Endometrium (tissue), 2 donors: ENCODE results near the gene MORC3.
A peak's percentile ranks its signal among the peaks of the same experiment; 100 is the strongest.
"Not testable (repeated sequence)": the region's sequence is repeated elsewhere in the genome, so short reads cannot be mapped to it uniquely, and the experiment has no call there.

ENCODE experiments used
- FAIRE-seq: peaks from 2 replicates; lab custom pipeline; 2012; peaks lifted over from hg19 to GRCh38; lab: Jason Lieb, UNC
- donor health status: control.
- donor health status: control.

The MORC3 gene, protein sequence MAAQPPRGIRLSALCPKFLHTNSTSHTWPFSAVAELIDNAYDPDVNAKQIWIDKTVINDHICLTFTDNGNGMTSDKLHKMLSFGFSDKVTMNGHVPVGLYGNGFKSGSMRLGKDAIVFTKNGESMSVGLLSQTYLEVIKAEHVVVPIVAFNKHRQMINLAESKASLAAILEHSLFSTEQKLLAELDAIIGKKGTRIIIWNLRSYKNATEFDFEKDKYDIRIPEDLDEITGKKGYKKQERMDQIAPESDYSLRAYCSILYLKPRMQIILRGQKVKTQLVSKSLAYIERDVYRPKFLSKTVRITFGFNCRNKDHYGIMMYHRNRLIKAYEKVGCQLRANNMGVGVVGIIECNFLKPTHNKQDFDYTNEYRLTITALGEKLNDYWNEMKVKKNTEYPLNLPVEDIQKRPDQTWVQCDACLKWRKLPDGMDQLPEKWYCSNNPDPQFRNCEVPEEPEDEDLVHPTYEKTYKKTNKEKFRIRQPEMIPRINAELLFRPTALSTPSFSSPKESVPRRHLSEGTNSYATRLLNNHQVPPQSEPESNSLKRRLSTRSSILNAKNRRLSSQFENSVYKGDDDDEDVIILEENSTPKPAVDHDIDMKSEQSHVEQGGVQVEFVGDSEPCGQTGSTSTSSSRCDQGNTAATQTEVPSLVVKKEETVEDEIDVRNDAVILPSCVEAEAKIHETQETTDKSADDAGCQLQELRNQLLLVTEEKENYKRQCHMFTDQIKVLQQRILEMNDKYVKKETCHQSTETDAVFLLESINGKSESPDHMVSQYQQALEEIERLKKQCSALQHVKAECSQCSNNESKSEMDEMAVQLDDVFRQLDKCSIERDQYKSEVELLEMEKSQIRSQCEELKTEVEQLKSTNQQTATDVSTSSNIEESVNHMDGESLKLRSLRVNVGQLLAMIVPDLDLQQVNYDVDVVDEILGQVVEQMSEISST

DNA sequence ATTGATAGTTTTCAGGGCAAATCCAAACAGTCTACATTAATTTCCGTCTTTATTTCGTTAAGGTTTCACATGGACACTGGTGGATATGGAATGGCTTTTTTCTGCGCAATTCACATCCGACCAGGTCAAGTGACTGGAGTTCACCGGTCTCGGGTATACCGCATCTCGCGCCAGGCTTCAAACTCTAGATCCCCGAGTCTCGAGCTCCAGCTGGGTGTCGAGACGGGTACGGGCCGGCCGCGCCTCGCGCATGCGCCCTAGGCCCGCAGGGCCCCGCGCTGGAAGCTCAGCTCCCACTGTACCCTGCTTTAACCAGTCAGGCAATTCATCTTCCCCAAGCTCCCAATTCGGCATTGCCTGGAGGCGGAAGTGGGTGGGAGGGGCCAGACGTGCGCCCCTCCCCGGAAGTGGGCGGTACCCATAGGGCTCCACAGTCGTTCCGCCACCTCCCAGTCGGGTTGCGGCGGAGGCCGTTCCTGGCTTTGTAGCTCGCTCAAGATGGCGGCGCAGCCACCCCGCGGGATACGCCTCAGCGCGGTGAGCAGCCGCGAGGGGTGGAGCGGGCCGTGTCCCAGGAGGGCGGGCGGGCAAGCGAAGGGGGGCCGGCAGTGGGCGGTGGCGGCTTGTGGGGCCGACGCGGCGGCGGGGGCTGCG is at the start of gene MORC3:
Gene MORC3, plus strand, starts transcription at position 431 of the 654 bp plus-strand sequence. Its CDS starts 68 bp downstream, at position 499.
- peak; percentile 95 for FAIRE-seq

DNA sequence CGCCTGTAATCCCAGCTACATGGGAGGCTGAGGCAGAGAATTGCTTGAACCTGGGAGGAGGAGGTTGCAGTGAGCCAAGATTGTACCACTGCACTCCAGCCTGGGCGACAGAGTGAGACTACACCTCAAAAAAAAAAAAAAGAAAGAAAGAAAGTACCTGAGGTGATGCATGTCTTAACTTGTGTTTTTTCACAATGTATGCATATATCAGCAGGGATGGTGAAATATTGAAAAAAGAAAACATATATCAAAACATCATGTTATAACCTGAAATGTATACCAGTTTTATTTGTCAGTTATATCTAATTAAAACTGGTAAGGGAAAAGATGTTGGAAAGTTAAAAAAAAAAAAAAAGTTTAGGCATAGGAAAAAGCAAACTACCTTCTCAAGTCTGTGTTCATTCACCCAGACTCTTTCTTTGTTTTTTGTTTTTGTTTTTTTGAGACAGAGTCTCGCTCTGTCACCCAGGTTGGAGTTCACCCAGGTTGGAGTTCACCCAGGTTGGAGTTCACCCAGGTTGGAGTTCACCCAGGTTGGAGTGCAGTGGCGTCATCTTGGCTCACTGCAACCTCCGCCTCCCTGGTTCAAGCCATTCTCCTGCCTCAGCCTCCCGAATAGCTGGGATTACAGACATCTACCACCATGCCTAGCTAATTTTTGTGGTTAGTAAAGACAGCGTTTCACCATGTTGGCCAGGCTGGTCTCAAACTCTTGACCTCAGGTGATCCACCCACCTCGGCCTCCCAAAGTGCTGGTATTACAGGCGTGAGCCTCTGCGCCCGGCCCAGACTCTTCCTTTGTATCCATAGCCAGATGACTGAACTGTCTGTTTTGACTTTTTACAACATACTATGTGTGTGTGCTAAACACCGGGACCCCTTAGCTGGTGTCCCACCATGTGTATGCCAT is 49.0 kb upstream of the MORC3 start:
- FAIRE-seq: not testable (repeated sequence)

DNA sequence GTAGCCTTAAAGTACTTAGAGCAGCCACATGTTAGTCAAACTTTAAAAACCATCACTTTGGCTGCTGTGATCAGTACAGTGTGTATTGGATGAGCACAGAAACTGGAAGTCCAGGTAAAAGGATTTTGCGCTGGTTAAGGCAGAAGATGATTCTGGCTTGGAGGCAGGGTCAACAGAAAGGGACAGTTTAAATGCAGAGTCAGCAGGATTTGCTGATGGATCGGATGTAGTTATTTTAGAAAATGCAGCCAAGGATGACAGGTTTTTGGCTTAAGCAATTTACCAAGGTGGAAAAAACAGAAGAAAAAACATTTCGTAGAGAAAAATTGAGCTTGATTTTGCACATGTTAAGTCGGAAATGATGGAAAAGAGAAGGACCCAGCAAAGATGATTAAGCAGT is 45.9 kb upstream of the MORC3 start:
- FAIRE-seq: no peak

DNA sequence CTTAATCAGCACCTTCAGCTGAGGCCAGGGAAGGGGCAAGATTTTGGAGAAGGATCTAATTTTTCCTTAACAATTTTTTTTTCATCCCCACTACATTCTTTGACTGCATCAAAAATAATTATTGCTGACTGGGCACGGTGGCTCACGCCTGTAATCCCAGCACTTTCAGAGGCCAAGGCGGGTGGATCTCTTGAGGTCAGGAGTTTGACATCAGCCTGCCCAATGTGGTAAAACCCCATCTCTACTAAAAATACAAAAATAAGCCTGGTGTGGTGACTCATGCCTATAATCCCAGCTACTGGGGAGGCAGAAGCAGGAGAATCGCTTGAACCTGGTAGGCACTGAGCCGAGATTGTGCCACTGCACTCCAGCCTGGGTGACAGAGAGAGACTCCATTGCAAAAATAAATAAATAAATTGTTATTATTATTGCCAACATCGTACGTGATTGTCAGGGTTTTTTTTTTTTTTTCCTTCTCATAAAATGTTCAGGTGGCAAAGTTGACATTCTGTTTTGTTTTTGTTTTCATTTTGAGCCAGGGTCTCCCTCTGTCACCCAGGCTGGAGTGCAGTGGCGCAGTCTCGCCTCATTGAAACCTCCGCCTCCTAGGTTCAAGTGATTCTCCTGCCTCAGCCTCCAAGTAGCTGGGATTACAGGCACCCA is 37.3 kb upstream of the MORC3 start:
- FAIRE-seq: no peak

DNA sequence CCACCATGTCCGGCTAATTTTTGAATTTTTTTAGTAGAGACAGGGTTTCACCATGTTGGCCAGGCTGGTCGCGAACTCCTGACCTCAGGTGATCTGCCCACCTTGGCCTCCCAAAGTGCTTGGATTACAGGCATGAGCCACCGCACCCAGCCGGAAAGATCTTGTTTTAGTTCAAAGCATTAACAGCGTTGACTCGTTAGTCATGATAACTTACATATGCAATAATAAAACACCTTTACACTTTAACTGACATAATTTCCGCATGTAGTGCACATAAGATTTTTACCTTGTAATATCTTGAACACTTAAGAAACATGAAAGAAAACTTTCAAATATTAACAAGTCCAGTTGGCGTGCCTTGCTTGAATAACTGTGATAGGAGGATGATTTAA is 36.8 kb upstream of the MORC3 start:
- FAIRE-seq: not testable (repeated sequence)

- no peak for FAIRE-seq
These were observed 31.2 kb upstream of the MORC3 start for GRCh38 chr21:36288651-36289243.

DNA sequence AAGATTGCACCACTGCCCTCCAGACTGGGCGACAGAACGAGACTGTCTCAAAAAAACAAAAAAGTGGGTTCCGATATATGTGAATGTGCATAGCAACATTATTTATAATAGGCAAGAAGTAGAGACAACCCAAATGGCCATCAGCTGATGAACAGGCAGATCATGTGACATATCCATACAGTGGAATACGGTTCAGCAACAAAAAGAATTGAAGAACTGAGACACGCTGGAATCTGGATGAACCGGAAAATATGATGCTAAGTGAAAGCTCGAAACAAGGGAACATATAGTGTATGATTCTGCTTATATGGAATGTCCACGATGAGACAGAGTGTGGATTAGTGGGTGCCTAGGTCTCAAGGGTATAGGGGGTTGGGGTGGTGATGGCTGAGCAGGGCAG is 28.5 kb upstream of the MORC3 start:
- FAIRE-seq: no peak

GRCh38 chr21:36297406-36297937 is 22.5 kb upstream of the MORC3 start:
- no peak for FAIRE-seq

GRCh38 chr21:36297938-36298572 is 21.9 kb upstream of the MORC3 start:
- FAIRE-seq: no peak

- no peak for FAIRE-seq
These were observed 13.0 kb upstream of the MORC3 start for GRCh38 chr21:36306872-36307534.

DNA sequence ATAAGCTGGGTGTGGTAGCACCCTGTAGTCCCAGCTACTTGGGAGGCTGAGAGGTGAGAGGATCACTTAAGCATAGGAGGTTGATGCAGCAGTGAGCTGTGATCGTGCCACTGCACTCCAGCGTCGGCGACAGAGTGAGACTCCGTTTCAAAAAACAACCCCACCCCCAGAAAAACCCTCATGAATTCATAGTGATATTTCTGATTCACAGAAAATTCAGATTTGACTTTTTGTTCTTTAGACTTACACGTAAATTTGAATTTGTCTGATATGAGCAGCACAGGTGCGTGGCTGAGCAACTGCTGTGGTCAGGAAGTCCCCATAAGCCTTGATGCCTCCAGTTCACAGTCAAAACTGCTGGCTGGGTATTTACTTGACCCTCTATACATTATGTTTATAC is 10.0 kb upstream of the MORC3 start:
- FAIRE-seq: no peak

GRCh38 chr21:36313446-36313845 is 6.6 kb upstream of the MORC3 start:
- FAIRE-seq: not testable (repeated sequence)

- FAIRE-seq: not testable (repeated sequence)
These were observed 4.0 kb upstream of the MORC3 start for GRCh38 chr21:36316045-36316444.

GRCh38 chr21:36316872-36317484 is 3.0 kb upstream of the MORC3 start:
- FAIRE-seq: no peak

- FAIRE-seq: not testable (repeated sequence)
These were observed 611 bp upstream of the MORC3 start for GRCh38 chr21:36319406-36319766.

- FAIRE-seq: no peak
These were observed 676 bp downstream of the MORC3 start for GRCh38 chr21:36320421-36321324.

GRCh38 chr21:36321325-36322082 is 1.5 kb downstream of the MORC3 start:
- no peak for FAIRE-seq
